Activated CD8-positive, alpha-beta memory T cell treated with anti-CD3 and anti-CD28 coated beads, Interleukin-2, amount 50 U/mL, for 48 hours (primary cell): ENCODE results near the gene AGXT.

Experiments used
- DNase-seq: peaks from one replicate; pipeline ENCODE4 v3.0.0-alpha.2; 2020

AGXT gene

GRCh38 chr2:240917009-240917683 lies 48.5 kb downstream of the AGXT start:
- peak; percentile 50 for DNase-seq

- DNase-seq: peak; percentile 46
These were observed 49.1 kb downstream of the AGXT start for GRCh38 chr2:240917684-240918257.

GRCh38 chr2:240918258-240919091 lies 49.9 kb downstream of the AGXT start:
- DNase-seq: peak; percentile 45

- DNase-seq: peak; percentile 28
These were observed 50.6 kb downstream of the AGXT start for GRCh38 chr2:240919161-240919781.

GRCh38 chr2:240919786-240920782 lies 51.5 kb downstream of the AGXT start:
- DNase-seq: peak; percentile 47

- DNase-seq: no peak
These were observed 52.2 kb downstream of the AGXT start for GRCh38 chr2:240920783-240921231.

- peak; percentile 48 for DNase-seq
These were observed 52.8 kb downstream of the AGXT start for GRCh38 chr2:240921311-240921994.

GRCh38 chr2:240921995-240922244 lies 53.3 kb downstream of the AGXT start:
- DNase-seq: no peak

- peak; percentile 44 for DNase-seq
These were observed 53.8 kb downstream of the AGXT start for GRCh38 chr2:240922245-240922981.

- DNase-seq: peak; percentile 43
These were observed 54.4 kb downstream of the AGXT start for GRCh38 chr2:240922982-240923537.

- peak; percentile 52 for DNase-seq
These were observed 56.6 kb downstream of the AGXT start for GRCh38 chr2:240925191-240925567.

GRCh38 chr2:240925568-240926515 lies 57.2 kb downstream of the AGXT start:
- DNase-seq: peak; percentile 43

- peak; percentile 48 for DNase-seq
These were observed 58.1 kb downstream of the AGXT start for GRCh38 chr2:240926516-240927389.

- no peak for DNase-seq
These were observed 58.8 kb downstream of the AGXT start for GRCh38 chr2:240927390-240927781.

GRCh38 chr2:240928476-240929363 lies 60.1 kb downstream of the AGXT start:
- peak; percentile 36 for DNase-seq

GRCh38 chr2:240929364-240930095 lies 60.9 kb downstream of the AGXT start:
- DNase-seq: peak; percentile 40
